Fibroblast of pulmonary artery (primary cell): Measurements from ENCODE around the gene NR3C2.

Experiments
- DNase-seq: peaks from one replicate; pipeline ENCODE4 v3.0.0-alpha.2; 2010; ENCODE audit warnings: low read depth
- H3K4me3 ChIP-seq: replicated peaks from 2 replicates; pipeline ENCODE4 v1.5.1; 2011; ENCODE audit warnings: low read depth, mild to moderate bottlenecking, control low read depth, low read length, moderate library complexity
- TF ChIP-seq, protein P1 (sequence below): IDR thresholded peaks from 2 replicates; pipeline ENCODE4 v1.5.1; 2011; ENCODE audit warnings: mild to moderate bottlenecking, control low read depth, low read length, inconsistent platforms; ENCODE audit errors: missing control alignments

The NR3C2 gene

DNA sequence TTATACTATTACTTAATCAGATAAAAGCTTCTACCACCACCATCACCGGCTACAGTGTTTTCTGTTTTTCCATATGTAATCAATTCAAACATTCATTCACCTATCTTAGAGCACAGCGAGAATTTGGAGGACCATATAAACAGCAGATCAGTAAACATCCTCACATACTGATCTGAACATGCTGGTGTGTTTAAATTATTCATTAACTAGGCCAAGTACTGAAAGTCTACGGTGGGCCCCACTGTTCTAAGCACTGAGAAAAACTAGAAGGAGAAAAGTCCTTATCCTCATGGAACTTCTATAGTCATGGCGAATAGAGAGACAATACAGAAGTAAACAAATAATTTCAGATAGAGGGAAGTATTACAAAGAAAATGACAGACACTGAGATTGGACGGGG lies 176.6 kb downstream of the NR3C2 start:
- TF ChIP-seq, protein P1, sequence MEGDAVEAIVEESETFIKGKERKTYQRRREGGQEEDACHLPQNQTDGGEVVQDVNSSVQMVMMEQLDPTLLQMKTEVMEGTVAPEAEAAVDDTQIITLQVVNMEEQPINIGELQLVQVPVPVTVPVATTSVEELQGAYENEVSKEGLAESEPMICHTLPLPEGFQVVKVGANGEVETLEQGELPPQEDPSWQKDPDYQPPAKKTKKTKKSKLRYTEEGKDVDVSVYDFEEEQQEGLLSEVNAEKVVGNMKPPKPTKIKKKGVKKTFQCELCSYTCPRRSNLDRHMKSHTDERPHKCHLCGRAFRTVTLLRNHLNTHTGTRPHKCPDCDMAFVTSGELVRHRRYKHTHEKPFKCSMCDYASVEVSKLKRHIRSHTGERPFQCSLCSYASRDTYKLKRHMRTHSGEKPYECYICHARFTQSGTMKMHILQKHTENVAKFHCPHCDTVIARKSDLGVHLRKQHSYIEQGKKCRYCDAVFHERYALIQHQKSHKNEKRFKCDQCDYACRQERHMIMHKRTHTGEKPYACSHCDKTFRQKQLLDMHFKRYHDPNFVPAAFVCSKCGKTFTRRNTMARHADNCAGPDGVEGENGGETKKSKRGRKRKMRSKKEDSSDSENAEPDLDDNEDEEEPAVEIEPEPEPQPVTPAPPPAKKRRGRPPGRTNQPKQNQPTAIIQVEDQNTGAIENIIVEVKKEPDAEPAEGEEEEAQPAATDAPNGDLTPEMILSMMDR: no peak
- no peak overlapping the region for H3K4me3 ChIP-seq
- no peak for DNase-seq

DNA sequence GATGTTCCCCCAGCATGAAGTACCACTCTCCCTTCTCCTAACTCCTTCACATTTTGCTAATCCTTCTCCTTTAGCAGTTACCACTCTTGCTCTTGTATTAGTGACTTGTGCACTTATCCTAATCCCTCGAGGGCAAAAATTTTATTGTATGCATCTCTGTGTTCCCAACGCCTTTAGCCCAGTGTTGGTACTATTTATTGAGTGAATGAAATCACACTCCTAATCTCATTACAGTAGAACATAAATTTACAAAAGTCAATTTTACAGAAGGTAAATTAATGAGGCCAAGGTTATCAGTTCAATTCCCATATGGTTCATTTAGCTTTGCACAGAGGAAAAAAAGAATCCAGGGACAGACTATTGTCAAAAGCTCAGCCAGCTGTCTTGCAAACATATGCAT lies 178.4 kb downstream of the NR3C2 start:
- TF ChIP-seq, protein P1: no peak
- no peak overlapping the region for H3K4me3 ChIP-seq
- no peak for DNase-seq

DNA sequence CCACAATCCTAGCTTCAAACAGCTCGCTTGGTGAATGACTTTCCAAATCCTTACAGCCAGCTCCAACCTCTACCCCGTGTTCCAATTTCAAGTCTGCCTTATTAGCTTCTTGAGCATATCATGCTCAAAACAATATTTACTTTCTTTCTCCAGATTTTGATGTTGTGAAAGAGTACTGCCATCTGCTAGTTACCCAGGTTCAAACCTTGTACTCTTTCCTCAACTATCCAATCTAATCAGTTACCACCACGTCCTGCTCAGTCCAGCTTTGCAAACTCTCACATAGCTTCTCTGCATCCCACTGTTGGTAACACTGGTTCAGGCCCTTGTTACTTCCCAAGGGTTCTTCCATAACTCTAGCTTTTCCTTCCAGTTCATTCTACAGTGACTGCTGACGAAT lies 179.1 kb downstream of the NR3C2 start:
- TF ChIP-seq, protein P1: no peak
- no peak for DNase-seq
- H3K4me3 ChIP-seq: no peak overlapping the region

DNA sequence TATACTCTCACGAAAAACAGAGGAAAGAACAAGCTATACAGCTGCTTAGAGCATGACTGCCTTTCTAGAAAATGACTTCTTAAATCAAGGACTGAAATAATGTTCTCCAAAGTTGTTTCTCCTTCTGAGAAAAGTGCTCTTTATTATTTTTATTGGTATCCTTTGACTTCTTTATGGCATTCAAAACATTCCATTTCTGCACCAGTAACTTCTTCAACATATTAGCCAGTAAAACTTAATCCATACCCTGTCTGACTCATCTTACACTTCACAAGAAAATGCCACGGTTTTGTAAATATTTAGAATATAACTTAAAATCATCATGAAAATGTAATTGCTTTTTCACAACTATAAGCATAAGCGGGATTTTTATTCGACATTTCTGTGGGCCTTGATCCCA lies 180.4 kb downstream of the NR3C2 start:
- no peak overlapping the region for H3K4me3 ChIP-seq
- TF ChIP-seq, protein P1: no peak
- no peak for DNase-seq

DNA sequence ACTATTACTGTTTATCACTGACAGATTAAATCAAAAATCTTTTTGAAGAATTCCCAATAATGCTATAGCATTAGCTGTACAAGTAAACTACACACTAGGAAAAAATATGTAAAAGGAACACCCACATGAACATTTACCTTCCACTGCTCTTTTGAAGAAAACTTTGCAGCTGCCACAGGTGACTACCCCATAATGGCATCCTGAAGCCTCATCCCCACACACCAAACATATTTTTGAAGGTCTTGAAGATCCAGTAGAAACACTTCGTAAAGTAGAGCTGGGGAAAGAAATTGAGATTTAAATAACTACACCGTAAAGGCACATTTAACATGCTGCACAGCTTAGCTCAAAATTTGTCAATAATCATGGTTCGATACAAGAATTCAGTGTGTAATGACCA lies 182.4 kb downstream of the NR3C2 start:
- DNase-seq: no peak
- TF ChIP-seq, protein P1: no peak
- no peak overlapping the region for H3K4me3 ChIP-seq

DNA sequence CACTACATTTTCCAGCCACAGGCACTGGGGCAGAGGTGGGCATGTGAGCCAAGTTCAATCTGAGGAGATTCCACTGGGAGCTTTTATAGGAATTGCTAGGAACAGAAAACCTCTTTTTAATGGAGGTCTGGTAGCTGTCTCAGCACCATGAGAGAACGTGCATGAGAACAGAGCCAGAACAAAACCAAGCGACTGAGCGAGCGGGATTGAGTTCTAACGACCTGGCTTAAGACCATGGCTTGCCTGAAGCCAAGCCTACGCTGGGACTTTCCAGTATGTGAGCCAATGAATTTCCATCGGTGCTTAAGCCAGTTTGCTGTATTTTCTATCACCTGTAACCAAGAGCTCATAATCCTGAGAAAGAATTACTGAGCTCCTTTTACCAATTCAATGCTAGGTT lies 183.7 kb downstream of the NR3C2 start:
- no peak overlapping the region for H3K4me3 ChIP-seq
- no peak for DNase-seq
- TF ChIP-seq, protein P1: no peak

DNA sequence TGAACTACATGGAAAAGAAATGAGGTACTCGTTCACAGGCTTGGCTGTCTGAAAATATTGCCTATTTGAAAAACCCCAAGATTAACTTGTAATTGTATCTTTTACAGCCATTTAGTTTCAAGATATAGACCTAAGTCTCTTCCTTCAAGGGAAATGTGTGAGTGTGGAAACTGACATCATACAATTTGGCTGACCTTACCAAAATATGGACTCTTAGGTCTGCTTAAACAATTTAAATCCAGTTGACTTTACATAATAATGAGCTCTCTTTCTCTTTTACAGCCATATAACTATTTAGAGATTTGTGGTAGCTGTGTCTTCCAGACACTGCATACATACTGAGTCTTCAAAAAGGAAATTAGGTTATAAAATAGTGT lies 186.9 kb downstream of the NR3C2 start:
- TF ChIP-seq, protein P1: no peak
- DNase-seq: no peak
- no peak overlapping the region for H3K4me3 ChIP-seq
